ENCODE data around the gene NR6A1.

NR6A1 gene

GRCh38 chr9:124500796-124501611, 270.1 kb downstream of the NR6A1 start:
- no peak overlapping the region for H3K27ac ChIP-seq (ENCODE audit: low read depth, low read length)
- H3K27me3 ChIP-seq (ENCODE audit: control insufficient read depth, insufficient read depth, low read length): peaks cover 56% of the 10 kb centered on the region
- H3K4me1 ChIP-seq (ENCODE audit: control insufficient read depth, insufficient read depth, low read length): peaks cover 5% of the 10 kb centered on the region; the same call in 1 of the 2 replicates
- H3K4me3 ChIP-seq (ENCODE audit: low read depth, low read length): no peak overlapping the region
- H3K9ac ChIP-seq (ENCODE audit: low read depth, low read length): no peak overlapping the region
- H3K36me3 ChIP-seq (ENCODE audit: control insufficient read depth, insufficient read depth, low read length): no peaks in the 10 kb centered on the region
- H3K9me3 ChIP-seq (ENCODE audit: control insufficient read depth, insufficient read depth, low read length): no peaks in the 10 kb centered on the region

DNA sequence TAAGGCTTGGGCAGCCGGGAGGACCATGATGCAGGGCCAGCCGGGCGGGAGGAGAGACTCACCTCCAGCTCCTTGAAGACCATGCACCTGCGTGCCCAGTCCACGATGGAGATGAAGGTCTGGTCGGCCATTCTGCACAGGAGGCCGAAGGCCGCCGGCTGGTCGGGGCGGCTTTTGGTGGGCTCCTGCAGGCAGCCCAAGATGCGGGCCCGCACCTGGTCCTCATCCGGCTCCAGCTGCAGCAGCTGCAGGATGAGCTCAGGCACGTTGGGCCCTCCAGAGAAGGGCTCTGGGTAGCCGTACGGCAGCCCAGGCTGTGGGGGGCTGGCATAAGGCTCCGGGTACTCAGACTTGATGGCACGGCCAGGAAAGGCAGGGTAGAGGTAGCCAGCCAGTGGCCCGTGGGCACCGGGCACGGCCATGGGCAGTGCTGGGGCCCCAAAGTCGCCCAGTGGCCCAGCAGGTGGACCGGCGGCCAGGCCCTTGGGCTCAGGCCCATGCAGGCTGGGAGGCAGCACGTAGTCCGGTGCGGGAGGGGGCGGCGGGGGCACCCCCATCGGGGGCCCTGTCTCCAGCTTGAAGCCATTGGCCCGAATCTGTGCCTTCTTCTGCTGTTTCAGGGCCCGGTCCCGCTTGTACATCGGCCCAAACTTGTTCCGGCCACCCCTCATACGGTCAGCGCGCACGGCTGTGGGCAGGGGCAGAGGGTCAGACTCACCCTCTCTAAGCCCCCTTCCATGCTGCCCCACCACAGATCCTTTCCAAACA, 270.9 kb downstream of the NR6A1 start:
- no peak overlapping the region for H3K27ac ChIP-seq (ENCODE audit: low read depth, low read length)
- no peaks in the 10 kb centered on the region for H3K36me3 ChIP-seq (ENCODE audit: control insufficient read depth, insufficient read depth, low read length)
- no peaks in the 10 kb centered on the region for H3K9me3 ChIP-seq (ENCODE audit: control insufficient read depth, insufficient read depth, low read length)
- no peak overlapping the region for H3K4me3 ChIP-seq (ENCODE audit: low read depth, low read length)
- no peak overlapping the region for H3K9ac ChIP-seq (ENCODE audit: low read depth, low read length)
- peaks cover 1% of the 10 kb centered on the region; the same call in 1 of the 2 replicates for H3K4me1 ChIP-seq (ENCODE audit: control insufficient read depth, insufficient read depth, low read length)
- H3K27me3 ChIP-seq (ENCODE audit: control insufficient read depth, insufficient read depth, low read length): peaks cover 48% of the 10 kb centered on the region

DNA sequence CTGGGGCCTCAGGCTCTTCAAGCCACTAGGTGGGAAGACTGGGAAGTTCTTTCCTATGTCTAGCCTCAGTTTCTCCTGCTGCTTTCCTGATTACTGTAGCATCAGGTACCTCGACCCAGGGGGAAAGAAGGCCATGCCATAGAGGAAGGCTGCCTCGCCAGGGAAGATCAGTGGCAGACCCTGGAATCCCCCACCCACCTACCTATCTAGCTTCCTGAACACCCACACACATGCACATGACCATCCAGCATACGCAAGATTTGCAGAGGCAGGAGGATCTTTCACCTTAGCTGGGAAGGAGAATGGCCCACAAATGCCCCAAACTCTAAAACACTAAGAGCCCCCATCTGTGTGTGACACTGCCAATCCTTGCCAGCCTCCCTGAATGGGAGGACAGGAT, 271.9 kb downstream of the NR6A1 start:
- H3K4me1 ChIP-seq (ENCODE audit: control insufficient read depth, insufficient read depth, low read length): no peaks in the 10 kb centered on the region
- no peaks in the 10 kb centered on the region for H3K36me3 ChIP-seq (ENCODE audit: control insufficient read depth, insufficient read depth, low read length)
- H3K9ac ChIP-seq (ENCODE audit: low read depth, low read length): no peak overlapping the region
- peaks cover 40% of the 10 kb centered on the region for H3K27me3 ChIP-seq (ENCODE audit: control insufficient read depth, insufficient read depth, low read length)
- no peak overlapping the region for H3K27ac ChIP-seq (ENCODE audit: low read depth, low read length)
- no peaks in the 10 kb centered on the region for H3K9me3 ChIP-seq (ENCODE audit: control insufficient read depth, insufficient read depth, low read length)
- H3K4me3 ChIP-seq (ENCODE audit: low read depth, low read length): no peak overlapping the region

DNA sequence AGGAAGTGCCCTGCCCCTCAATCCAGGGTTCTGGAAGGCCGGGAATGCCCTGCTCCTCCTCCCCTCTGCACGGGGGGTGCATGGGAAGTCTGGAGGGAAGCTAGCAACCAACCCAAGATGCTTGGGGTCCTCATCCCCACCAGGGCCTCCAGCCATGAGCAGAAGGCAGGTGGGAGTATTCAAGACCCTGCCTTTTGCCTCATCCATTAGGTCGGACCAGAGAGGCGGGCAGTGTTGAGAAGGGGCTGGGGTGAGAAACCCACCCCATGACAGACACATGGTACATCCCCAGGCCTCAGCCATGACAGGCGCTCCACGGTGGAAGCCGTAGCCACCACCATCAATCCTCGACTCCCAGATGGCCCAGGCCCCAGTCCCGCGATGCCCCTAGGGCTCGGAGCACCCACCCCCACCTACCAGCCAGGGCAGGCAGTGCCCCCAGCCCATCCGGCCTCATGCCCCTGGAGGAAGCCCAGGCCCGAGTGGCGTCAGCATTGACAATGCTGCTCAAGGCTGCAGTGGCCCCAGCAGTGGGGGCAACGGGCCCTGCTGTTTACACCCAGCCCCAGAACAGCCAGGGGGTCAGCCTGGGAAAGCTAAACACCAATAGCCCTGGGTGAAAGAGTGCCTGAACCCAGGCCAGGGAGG, 272.5 kb downstream of the NR6A1 start:
- H3K36me3 ChIP-seq (ENCODE audit: control insufficient read depth, insufficient read depth, low read length): no peaks in the 10 kb centered on the region
- H3K27ac ChIP-seq (ENCODE audit: low read depth, low read length): no peak overlapping the region
- no peaks in the 10 kb centered on the region for H3K4me1 ChIP-seq (ENCODE audit: control insufficient read depth, insufficient read depth, low read length)
- H3K4me3 ChIP-seq (ENCODE audit: low read depth, low read length): no peak overlapping the region
- H3K27me3 ChIP-seq (ENCODE audit: control insufficient read depth, insufficient read depth, low read length): peaks cover 34% of the 10 kb centered on the region
- no peaks in the 10 kb centered on the region for H3K9me3 ChIP-seq (ENCODE audit: control insufficient read depth, insufficient read depth, low read length)
- H3K9ac ChIP-seq (ENCODE audit: low read depth, low read length): no peak overlapping the region

GRCh38 chr9:124498040-124498439, 273.1 kb downstream of the NR6A1 start:
- Histone ChIP-seq H3K4me1 (ENCODE audit: control insufficient read depth, insufficient read depth, low read length) (no peaks in the 10 kb centered on the region), H3K9me3 (ENCODE audit: control insufficient read depth, insufficient read depth, low read length) (no peaks in the 10 kb centered on the region), H3K9ac (ENCODE audit: low read depth, low read length) (no peak overlapping the region), H3K36me3 (ENCODE audit: control insufficient read depth, insufficient read depth, low read length) (no peaks in the 10 kb centered on the region), H3K27ac (ENCODE audit: low read depth, low read length) (no peak overlapping the region), H3K4me3 (ENCODE audit: low read depth, low read length) (no peak overlapping the region), H3K27me3 (ENCODE audit: control insufficient read depth, insufficient read depth, low read length) (peaks cover 29% of the 10 kb centered on the region)

DNA sequence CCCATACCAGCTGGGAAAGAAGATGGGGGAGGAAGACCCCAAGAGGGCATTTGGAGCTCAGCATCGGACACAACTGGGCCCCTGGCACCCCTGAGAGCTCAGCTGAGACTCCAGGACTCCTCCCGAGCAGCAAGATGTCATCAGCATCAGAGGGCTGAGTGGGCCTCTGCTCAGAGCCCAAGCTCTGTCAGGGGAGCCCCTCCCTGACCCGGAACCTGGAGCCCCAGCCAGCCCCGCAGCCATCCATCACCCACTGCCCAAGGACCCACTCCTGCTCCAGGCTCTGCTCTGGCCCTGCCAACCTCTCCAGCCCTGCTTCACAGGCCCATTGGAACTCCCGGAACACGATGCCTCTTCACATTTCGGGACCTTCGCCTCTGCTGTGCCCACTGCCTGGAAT, 273.7 kb downstream of the NR6A1 start:
- Histone ChIP-seq H3K4me1 (ENCODE audit: control insufficient read depth, insufficient read depth, low read length) (no peaks in the 10 kb centered on the region), H3K36me3 (ENCODE audit: control insufficient read depth, insufficient read depth, low read length) (no peaks in the 10 kb centered on the region), H3K9ac (ENCODE audit: low read depth, low read length) (no peak overlapping the region), H3K27ac (ENCODE audit: low read depth, low read length) (no peak overlapping the region), H3K27me3 (ENCODE audit: control insufficient read depth, insufficient read depth, low read length) (peaks cover 23% of the 10 kb centered on the region), H3K4me3 (ENCODE audit: low read depth, low read length) (no peak overlapping the region), H3K9me3 (ENCODE audit: control insufficient read depth, insufficient read depth, low read length) (no peaks in the 10 kb centered on the region)

GRCh38 chr9:124496463-124496862, 274.6 kb downstream of the NR6A1 start:
- no peak overlapping the region for H3K9ac ChIP-seq (ENCODE audit: low read depth, low read length)
- no peak overlapping the region for H3K4me3 ChIP-seq (ENCODE audit: low read depth, low read length)

DNA sequence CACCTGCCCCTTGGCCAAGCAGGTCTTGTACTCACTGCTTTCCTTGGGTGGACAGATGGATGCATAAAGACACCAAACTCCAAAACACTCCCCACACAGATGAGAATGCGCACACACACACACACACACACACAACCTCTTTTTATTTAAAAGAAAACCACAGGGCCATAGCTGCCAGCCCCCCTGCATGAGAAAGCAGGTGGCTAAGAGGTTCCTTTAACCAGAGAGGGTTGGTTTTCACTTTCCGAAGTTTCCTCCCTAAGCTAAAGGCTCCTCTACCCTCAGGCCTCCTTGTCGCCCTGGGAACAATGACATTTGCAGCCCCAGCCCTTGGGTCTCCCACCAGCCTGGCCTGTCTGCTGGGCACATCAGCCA, 275.0 kb downstream of the NR6A1 start:
- Histone ChIP-seq H3K27ac (ENCODE audit: low read depth, low read length) (no peak overlapping the region), H3K9me3 (ENCODE audit: control insufficient read depth, insufficient read depth, low read length) (no peaks in the 10 kb centered on the region)

More at GRCh38 chr9:124496463-124496862, 274.6 kb downstream of the NR6A1 start:
- no peaks in the 10 kb centered on the region for H3K36me3 ChIP-seq (ENCODE audit: control insufficient read depth, insufficient read depth, low read length)
- H3K27ac ChIP-seq (ENCODE audit: low read depth, low read length): no peak overlapping the region
- H3K4me1 ChIP-seq (ENCODE audit: control insufficient read depth, insufficient read depth, low read length): no peaks in the 10 kb centered on the region
- H3K27me3 ChIP-seq (ENCODE audit: control insufficient read depth, insufficient read depth, low read length): peaks cover 13% of the 10 kb centered on the region
- no peaks in the 10 kb centered on the region for H3K9me3 ChIP-seq (ENCODE audit: control insufficient read depth, insufficient read depth, low read length)

DNA sequence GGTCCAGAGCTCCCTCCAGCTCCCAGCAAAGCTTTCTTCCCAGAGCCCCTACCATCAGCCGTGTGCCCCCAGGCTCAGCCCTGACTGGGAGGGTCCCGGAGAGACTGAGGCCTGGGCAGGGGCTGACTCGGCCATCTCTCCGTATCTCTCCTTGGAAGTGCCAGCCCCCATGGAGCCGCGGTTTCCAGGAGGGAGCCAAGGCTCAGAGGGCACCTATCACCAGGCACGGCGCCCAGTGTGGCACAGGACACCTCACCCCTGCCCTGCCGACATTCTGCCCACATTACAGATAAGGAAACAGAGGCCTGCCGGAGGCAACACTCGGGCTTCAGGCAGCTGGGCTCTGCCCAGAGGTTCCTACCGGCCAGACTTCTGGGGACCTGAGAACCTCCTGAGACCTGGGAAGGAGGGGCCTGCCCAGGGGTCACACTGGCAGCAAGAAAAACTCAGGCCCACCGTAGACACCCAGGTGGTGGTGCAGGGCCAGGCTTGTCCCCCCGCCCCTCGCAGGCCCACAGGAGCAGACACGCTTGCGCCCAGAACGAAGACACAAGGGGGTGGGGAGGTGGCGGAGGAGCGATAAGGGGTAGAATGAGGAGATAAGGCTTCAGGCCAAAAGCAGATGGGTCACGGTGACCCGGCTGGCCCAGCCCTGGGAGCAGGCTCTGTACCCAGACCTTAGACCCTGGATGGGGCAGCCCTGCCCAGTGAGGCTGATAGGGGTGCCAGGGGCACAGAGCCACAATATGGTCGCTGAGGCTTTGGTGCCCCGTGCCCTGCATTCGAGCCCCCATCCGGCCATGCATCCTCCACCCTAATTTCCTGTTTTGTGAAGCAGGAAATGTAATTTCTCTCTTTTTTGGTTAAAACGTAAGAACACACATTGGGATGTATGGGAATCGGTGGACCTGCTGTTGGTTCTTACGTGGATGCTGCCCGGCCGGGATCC, 275.7 kb downstream of the NR6A1 start:
- Histone ChIP-seq H3K27me3 (ENCODE audit: control insufficient read depth, insufficient read depth, low read length) (0 out of 2 replicates have a peak, but pooled peaks cover 3% of the 10 kb centered on the region), H3K36me3 (ENCODE audit: control insufficient read depth, insufficient read depth, low read length) (no peaks in the 10 kb centered on the region), H3K27ac (ENCODE audit: low read depth, low read length) (no peak overlapping the region), H3K9me3 (ENCODE audit: control insufficient read depth, insufficient read depth, low read length) (no peaks in the 10 kb centered on the region), H3K4me1 (ENCODE audit: control insufficient read depth, insufficient read depth, low read length) (no peaks in the 10 kb centered on the region), H3K9ac (ENCODE audit: low read depth, low read length) (no peak overlapping the region), H3K4me3 (ENCODE audit: low read depth, low read length) (no peak overlapping the region)

More for the DNA sequence above, 275.0 kb downstream of the NR6A1 start:
- Histone ChIP-seq H3K27me3 (ENCODE audit: control insufficient read depth, insufficient read depth, low read length) (peaks cover 9% of the 10 kb centered on the region), H3K4me3 (ENCODE audit: low read depth, low read length) (no peak overlapping the region), H3K4me1 (ENCODE audit: control insufficient read depth, insufficient read depth, low read length) (no peaks in the 10 kb centered on the region), H3K9ac (ENCODE audit: low read depth, low read length) (no peak overlapping the region), H3K36me3 (ENCODE audit: control insufficient read depth, insufficient read depth, low read length) (no peaks in the 10 kb centered on the region)

DNA sequence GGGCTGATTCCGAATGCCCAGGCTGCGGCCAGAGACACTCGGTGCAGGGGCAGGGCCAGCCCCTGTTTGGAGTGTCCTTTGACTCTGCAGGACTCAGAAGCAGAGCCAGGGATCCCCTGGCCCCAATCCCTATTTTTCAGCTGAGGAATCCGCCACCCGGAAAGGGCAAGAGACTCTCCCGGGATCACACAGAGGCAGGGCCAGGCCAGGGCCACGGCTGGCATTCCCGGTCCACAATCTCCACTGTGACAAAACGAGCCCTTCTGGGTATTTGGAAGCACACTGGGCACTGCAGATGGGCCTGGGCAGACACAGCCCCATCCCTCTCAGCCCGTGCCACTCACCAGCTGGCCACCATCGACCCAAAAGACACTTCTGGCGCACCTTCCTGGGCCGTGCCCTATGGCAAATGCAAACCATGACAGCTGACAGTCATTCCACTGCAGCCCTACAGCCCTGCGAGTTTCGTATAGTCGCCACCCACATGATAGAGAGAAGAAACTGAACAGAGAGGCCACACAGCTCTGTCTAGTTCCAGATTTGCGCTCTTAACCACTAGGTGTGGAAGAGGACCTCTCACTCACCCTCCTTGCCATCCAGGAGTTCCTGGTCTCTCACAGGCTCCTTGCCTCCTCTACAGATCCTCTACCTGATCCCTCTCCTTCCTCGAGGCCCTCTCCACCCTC, 277.2 kb downstream of the NR6A1 start:
- H3K9me3 ChIP-seq (ENCODE audit: control insufficient read depth, insufficient read depth, low read length): no peaks in the 10 kb centered on the region
- 0 out of 2 replicates have a peak, but pooled peaks cover 3% of the 10 kb centered on the region for H3K27me3 ChIP-seq (ENCODE audit: control insufficient read depth, insufficient read depth, low read length)
- H3K36me3 ChIP-seq (ENCODE audit: control insufficient read depth, insufficient read depth, low read length): no peaks in the 10 kb centered on the region
- no peak overlapping the region for H3K9ac ChIP-seq (ENCODE audit: low read depth, low read length)
- no peaks in the 10 kb centered on the region for H3K4me1 ChIP-seq (ENCODE audit: control insufficient read depth, insufficient read depth, low read length)
- H3K4me3 ChIP-seq (ENCODE audit: low read depth, low read length): no peak overlapping the region
- no peak overlapping the region for H3K27ac ChIP-seq (ENCODE audit: low read depth, low read length)

Measured in HUES48 (cell line).